Smooth muscle cell (in vitro differentiated cells): Measurements from ENCODE around the gene PTPRS. TPM values are rescaled to one million over a fixed set of nuclear protein-coding genes. Genes with fewer than 3 reads are reported as not detected.

Source experiments
- DNase-seq: peaks from one replicate; lab custom pipeline; 2025; ENCODE audit not compliant: unreplicated experiment; lab: John Stamatoyannopoulos, UW
- H2AFZ ChIP-seq: fragments of 200-600 bp; sonication (generic); 2 replicates; pipeline ENCODE4 v1.6.0; 2016; ENCODE audit warnings: antibody characterized with exemption, low read depth, mild to moderate bottlenecking
- H3F3A ChIP-seq: fragments of 200-600 bp; sonication (generic); 2 replicates; pipeline ENCODE4 v1.6.0; 2017; ENCODE audit warnings: antibody characterized with exemption, low read depth
- H3K27ac ChIP-seq: fragments of 200-600 bp; sonication (generic); 2 replicates; pipeline ENCODE4 v1.5.1; 2016; ENCODE audit warnings: low read depth, mild to moderate bottlenecking
- H3K27me3 ChIP-seq: fragments of 200-600 bp; sonication (generic); 2 replicates; pipeline ENCODE4 v1.6.1; 2016; ENCODE audit warnings: low read depth, mild to moderate bottlenecking
- H3K36me3 ChIP-seq: fragments of 200-600 bp; sonication (generic); 2 replicates; pipeline ENCODE4 v1.5.1; 2016; ENCODE audit warnings: low read depth
- H3K4me1 ChIP-seq: fragments of 200-600 bp; sonication (generic); 2 replicates; pipeline ENCODE4 v1.5.1; 2016; ENCODE audit warnings: low read depth
- H3K4me2 ChIP-seq: fragments of 200-600 bp; sonication (generic); 2 replicates; pipeline ENCODE4 v1.6.0; 2016; ENCODE audit warnings: mild to moderate bottlenecking
- H3K4me3 ChIP-seq: fragments of 200-600 bp; sonication (generic); 2 replicates; pipeline ENCODE4 v1.5.1; 2016; ENCODE audit warnings: mild to moderate bottlenecking
- H3K79me2 ChIP-seq: fragments of 200-600 bp; sonication (generic); 2 replicates; pipeline ENCODE4 v1.6.0; 2016; ENCODE audit warnings: low read depth, mild to moderate bottlenecking
- H3K9ac ChIP-seq: fragments of 200-600 bp; sonication (generic); 2 replicates; pipeline ENCODE4 v1.6.0; 2016; ENCODE audit warnings: low read depth
- H3K9me3 ChIP-seq: fragments of 200-600 bp; sonication (generic); replicated peaks from 2 replicates; pipeline ENCODE4 v1.5.1; 2016; ENCODE audit warnings: low read depth
- H4K20me1 ChIP-seq: fragments of 200-600 bp; sonication (generic); 2 replicates; pipeline ENCODE4 v1.6.0; 2016; ENCODE audit warnings: low read depth
- WGBS: methylation state at CpG from one replicate; pipeline ENCODE4 v1.1.7; 2016; ENCODE audit warnings: low lambda C conversion rate; 5-methylcytosine and 5-hydroxymethylcytosine counted together
- polyA plus RNA-seq: library from polyadenylated mRNA; unstranded; fragments of >200 nt; fragmentation: Nextera tagmentation; extraction: Ambion mirVana; gene quantifications from 2 replicates; pipeline ENCODE4 v1.2.1, GENCODE V29; 2016
- total RNA-seq: library from RNA; depleted of rRNA; stranded (reverse); fragments of >200 nt; gene quantifications from 2 replicates; pipeline ENCODE4 v1.2.3, GENCODE V29; 2014
- TF ChIP-seq, protein P1 (sequence below): fragments of 200-600 bp; sonication (generic); IDR thresholded peaks from 2 replicates; pipeline ENCODE4 v1.5.1; 2017; ENCODE audit warnings: borderline replicate concordance, mild to moderate bottlenecking, antibody characterized with exemption; ENCODE audit not compliant: insufficient read depth, poor library complexity, severe bottlenecking

The PTPRS gene
- total and polyA plus RNA-seq, 2 experiments from 2014 or later: 30.2 to 71.6 TPM

DNA sequence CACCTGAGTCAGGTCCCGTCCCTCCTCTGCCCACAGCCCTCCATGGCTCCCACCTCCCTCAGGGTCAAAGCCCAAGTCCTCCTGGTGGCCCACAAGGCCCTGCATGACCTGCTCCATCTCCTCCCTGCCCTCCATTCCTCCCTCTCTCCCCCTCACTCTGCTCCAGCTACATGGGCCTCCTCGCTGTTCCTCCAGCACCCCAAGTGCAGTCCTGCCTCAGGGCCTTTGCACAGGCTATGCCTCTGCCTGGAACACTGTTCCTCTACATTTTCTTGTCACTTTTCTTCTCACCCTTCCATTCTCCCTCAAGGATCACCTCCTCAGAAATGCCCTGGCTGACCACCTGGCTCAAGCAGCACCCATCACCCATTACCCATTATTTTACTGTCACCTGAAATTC, 41.5 kb downstream of the PTPRS start:
- WGBS: 90% methylated on average over 2 of the region's 2 CpGs
- no peak overlapping the region for H2AFZ ChIP-seq
- no peak overlapping the region for H3K4me3 ChIP-seq
- DNase-seq: no peak
- H3K9me3 ChIP-seq: no peaks in the 10 kb centered on the region
- peaks cover 33% of the 10 kb centered on the region for H4K20me1 ChIP-seq
- H3K36me3 ChIP-seq: no peaks in the 10 kb centered on the region
- no peaks in the 10 kb centered on the region for H3K27me3 ChIP-seq
- no peaks in the 10 kb centered on the region for H3F3A ChIP-seq
- H3K27ac ChIP-seq: no peak overlapping the region
- no peak overlapping the region for H3K4me2 ChIP-seq
- no peaks in the 10 kb centered on the region for H3K79me2 ChIP-seq
- no peak overlapping the region for H3K9ac ChIP-seq
- TF ChIP-seq, protein P1, sequence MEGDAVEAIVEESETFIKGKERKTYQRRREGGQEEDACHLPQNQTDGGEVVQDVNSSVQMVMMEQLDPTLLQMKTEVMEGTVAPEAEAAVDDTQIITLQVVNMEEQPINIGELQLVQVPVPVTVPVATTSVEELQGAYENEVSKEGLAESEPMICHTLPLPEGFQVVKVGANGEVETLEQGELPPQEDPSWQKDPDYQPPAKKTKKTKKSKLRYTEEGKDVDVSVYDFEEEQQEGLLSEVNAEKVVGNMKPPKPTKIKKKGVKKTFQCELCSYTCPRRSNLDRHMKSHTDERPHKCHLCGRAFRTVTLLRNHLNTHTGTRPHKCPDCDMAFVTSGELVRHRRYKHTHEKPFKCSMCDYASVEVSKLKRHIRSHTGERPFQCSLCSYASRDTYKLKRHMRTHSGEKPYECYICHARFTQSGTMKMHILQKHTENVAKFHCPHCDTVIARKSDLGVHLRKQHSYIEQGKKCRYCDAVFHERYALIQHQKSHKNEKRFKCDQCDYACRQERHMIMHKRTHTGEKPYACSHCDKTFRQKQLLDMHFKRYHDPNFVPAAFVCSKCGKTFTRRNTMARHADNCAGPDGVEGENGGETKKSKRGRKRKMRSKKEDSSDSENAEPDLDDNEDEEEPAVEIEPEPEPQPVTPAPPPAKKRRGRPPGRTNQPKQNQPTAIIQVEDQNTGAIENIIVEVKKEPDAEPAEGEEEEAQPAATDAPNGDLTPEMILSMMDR: no peak
- no peaks in the 10 kb centered on the region for H3K4me1 ChIP-seq

DNA sequence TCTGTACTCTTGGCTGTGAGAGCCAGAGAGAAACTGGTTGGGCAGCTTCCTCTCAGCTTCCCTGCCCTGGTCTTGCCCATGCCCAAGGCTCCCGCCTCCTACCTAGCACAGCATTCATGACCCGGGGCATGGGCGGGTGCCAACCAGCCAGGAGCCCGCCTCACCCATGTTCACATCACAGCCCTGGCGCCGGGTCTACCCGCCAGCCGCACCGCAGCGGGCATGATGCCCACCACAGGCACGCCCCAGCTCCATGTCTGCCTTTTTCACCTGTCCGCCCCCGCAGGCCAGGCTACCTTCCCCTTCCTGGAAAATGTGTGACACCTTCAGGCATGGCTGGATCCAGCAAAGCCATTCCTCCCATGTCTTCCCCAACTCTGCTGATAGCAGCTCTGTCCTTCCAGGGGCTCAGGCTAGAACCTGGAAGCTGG, 42.1 kb downstream of the PTPRS start:
- Histone ChIP-seq H3K79me2 (no peaks in the 10 kb centered on the region), H3F3A (no peaks in the 10 kb centered on the region), H3K9me3 (no peaks in the 10 kb centered on the region), H4K20me1 (peaks cover 36% of the 10 kb centered on the region), H3K27me3 (no peaks in the 10 kb centered on the region), H3K4me2 (no peak overlapping the region), H2AFZ (no peak overlapping the region), H3K36me3 (no peaks in the 10 kb centered on the region), H3K27ac (no peak overlapping the region), H3K4me1 (no peaks in the 10 kb centered on the region), H3K4me3 (no peak overlapping the region), H3K9ac (no peak overlapping the region)
- DNase-seq: no peak
- 98% methylated on average over 13 of the region's 13 CpGs for WGBS
- TF ChIP-seq, protein P1: no peak

DNA sequence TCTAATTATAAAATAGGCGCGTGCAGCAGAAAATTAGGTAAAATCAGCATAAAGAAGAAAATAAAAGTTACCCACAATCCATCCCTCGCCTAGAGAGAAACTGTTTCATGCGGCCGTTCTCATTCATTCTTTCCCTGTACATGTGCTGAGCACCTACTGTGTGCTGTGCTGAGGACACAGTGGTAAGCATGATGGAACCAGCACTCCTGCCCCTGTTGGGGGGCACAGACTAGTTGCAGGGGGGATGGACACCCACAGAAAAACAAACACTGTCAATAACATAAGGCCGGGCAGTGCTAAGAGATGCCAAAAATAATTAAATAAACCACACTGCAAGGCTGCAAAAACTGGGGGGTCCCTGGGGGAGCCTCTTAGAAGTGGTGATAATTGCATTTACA, 43.3 kb downstream of the PTPRS start:
- TF ChIP-seq, protein P1: no peak
- Histone ChIP-seq H3F3A (no peaks in the 10 kb centered on the region), H3K4me1 (peaks cover 2% of the 10 kb centered on the region), H4K20me1 (peaks cover 39% of the 10 kb centered on the region), H3K4me3 (no peak overlapping the region), H3K4me2 (no peak overlapping the region), H3K27ac (no peak overlapping the region), H3K36me3 (no peaks in the 10 kb centered on the region), H3K27me3 (no peaks in the 10 kb centered on the region), H3K9ac (no peak overlapping the region), H3K79me2 (peaks cover 7% of the 10 kb centered on the region), H3K9me3 (no peaks in the 10 kb centered on the region), H2AFZ (no peak overlapping the region)
- WGBS: 98% methylated on average over 6 of the region's 6 CpGs
- DNase-seq: no peak

DNA sequence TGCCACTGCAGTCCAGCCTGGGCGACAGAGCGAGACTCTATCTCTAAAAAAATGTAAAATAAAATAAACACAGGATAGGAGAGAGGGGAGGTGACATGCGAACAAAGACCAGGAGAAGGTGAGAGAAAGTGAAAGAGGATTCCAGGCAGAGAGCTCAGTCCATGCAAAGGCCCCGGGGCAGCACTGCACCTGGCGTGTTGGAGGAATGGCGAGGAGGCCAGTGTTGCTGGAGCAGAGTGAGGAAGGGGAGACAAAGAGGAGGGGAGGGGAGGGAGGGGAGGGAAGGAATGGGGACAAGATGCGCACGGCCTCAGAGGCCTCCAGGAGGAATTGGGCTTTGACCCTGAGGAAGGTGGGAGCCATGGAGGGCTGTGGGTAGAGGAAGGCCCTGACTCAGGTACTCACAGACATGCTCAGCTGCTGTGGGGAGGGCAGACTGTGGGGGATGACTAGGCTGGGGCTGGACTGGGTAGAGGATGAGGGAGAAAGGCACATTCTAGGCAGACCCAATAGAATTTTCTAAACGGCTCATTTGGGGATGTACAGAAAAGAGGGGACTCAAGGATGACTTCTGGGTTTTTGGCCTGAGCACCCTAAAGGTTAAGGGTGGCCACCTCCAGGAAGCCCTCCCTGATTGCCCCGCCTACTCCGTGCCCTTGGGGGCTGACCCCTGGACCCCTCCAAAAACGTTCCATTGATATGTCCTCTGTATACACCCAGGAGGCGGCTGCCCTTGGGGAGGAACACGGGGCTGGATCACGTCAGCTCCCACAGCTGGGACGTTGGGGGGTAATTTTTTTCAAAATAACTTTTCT, 43.9 kb downstream of the PTPRS start:
- TF ChIP-seq, protein P1: no peak
- Histone ChIP-seq H3K79me2 (peaks cover 7% of the 10 kb centered on the region), H3K27me3 (no peaks in the 10 kb centered on the region), H3K4me1 (peaks cover 9% of the 10 kb centered on the region), H3K9me3 (no peaks in the 10 kb centered on the region), H3K27ac (no peak overlapping the region), H3F3A (no peaks in the 10 kb centered on the region), H3K36me3 (no peaks in the 10 kb centered on the region), H3K4me3 (no peak overlapping the region), H3K9ac (no peak overlapping the region), H3K4me2 (no peak overlapping the region), H4K20me1 (peaks cover 45% of the 10 kb centered on the region), H2AFZ (no peak overlapping the region)
- 93% methylated on average over 13 of the region's 16 CpGs for WGBS
- DNase-seq: no peak
